Activated CD8-positive, alpha-beta memory T cell treated with anti-CD3 and anti-CD28 coated beads, Interleukin-2, amount 50 U/mL, for 4 hours (primary cell): ENCODE measurements around the gene QRFP.
"Not testable (repeated sequence)": the region's sequence is repeated elsewhere in the genome, so short reads cannot be mapped to it uniquely, and the experiment has no call there.

Experiments
- DNase-seq: peaks from one replicate; pipeline ENCODE4 v3.0.0-alpha.2; 2020

QRFP gene

GRCh38 chr9:130871395-130872062 is 25.1 kb downstream of the QRFP start:
- no peak for DNase-seq

- no peak for DNase-seq
Observed at GRCh38 chr9:130870491-130871381, 25.9 kb downstream of the QRFP start.

GRCh38 chr9:130869250-130869649 is 27.4 kb downstream of the QRFP start:
- no peak for DNase-seq

GRCh38 chr9:130868230-130868629 is 28.4 kb downstream of the QRFP start:
- no peak for DNase-seq

GRCh38 chr9:130867556-130867955 is 29.1 kb downstream of the QRFP start:
- DNase-seq = no peak

- peak; percentile 48 for DNase-seq
Observed at GRCh38 chr9:130866474-130866965, 30.1 kb downstream of the QRFP start.

- no peak for DNase-seq
Observed at GRCh38 chr9:130865921-130866320, 30.7 kb downstream of the QRFP start.

GRCh38 chr9:130864541-130864940 is 32.1 kb downstream of the QRFP start:
- DNase-seq = no peak

GRCh38 chr9:130862747-130863146 is 33.9 kb downstream of the QRFP start:
- DNase-seq = no peak

GRCh38 chr9:130862217-130862616 is 34.4 kb downstream of the QRFP start:
- DNase-seq = no peak

GRCh38 chr9:130861372-130862180 is 35.0 kb downstream of the QRFP start:
- DNase-seq = no peak

GRCh38 chr9:130860458-130861316 is 35.9 kb downstream of the QRFP start:
- no peak for DNase-seq

GRCh38 chr9:130858739-130859705 is 37.6 kb downstream of the QRFP start:
- no peak for DNase-seq

GRCh38 chr9:130857864-130858738 is 38.5 kb downstream of the QRFP start:
- no peak for DNase-seq

GRCh38 chr9:130856474-130856873 is 40.1 kb downstream of the QRFP start:
- DNase-seq = no peak

GRCh38 chr9:130854835-130855234 is 41.8 kb downstream of the QRFP start:
- no peak for DNase-seq

- DNase-seq = no peak
Observed at GRCh38 chr9:130854092-130854491, 42.5 kb downstream of the QRFP start.

GRCh38 chr9:130852801-130853200 is 43.8 kb downstream of the QRFP start:
- no peak for DNase-seq

GRCh38 chr9:130849356-130849755 is 47.3 kb downstream of the QRFP start:
- no peak for DNase-seq

GRCh38 chr9:130848514-130848913 is 48.1 kb downstream of the QRFP start:
- DNase-seq = not testable (repeated sequence)
